Activated CD4-positive, CD25-positive, alpha-beta regulatory T cell treated with anti-CD3 and anti-CD28 coated beads, Interleukin-2, amount 50 U/mL, for 72 hours (primary cell): ENCODE results near the gene ACSS1.

Experiments
- DNase-seq: peaks from one replicate; pipeline ENCODE4 v3.0.0; 2021

Gene ACSS1

GRCh38 chr20:24991897-24992486 lies 65.9 kb downstream of the ACSS1 start:
- DNase-seq, result no peak

- peak; percentile 14 for DNase-seq
These were observed 67.1 kb downstream of the ACSS1 start for GRCh38 chr20:24990810-24991252.

- DNase-seq, result no peak
These were observed 68.8 kb downstream of the ACSS1 start for GRCh38 chr20:24989162-24989561.

- peak; percentile 12 for DNase-seq
These were observed 69.8 kb downstream of the ACSS1 start for GRCh38 chr20:24987873-24988835.

GRCh38 chr20:24987244-24987643 lies 70.7 kb downstream of the ACSS1 start:
- peak; percentile 14 for DNase-seq

- peak; percentile 7 for DNase-seq
These were observed 71.4 kb downstream of the ACSS1 start for GRCh38 chr20:24986436-24987015.

GRCh38 chr20:24985802-24986201 lies 72.1 kb downstream of the ACSS1 start:
- peak; percentile 1 for DNase-seq

GRCh38 chr20:24984961-24985640 lies 72.8 kb downstream of the ACSS1 start:
- DNase-seq, result no peak

- no peak for DNase-seq
These were observed 74.0 kb downstream of the ACSS1 start for GRCh38 chr20:24983896-24984295.

GRCh38 chr20:24981790-24982189 lies 76.1 kb downstream of the ACSS1 start:
- DNase-seq, result peak; percentile 4

- peak; percentile 5 for DNase-seq
These were observed 76.7 kb downstream of the ACSS1 start for GRCh38 chr20:24981282-24981681.

- peak; percentile 8 for DNase-seq
These were observed 77.5 kb downstream of the ACSS1 start for GRCh38 chr20:24980291-24981053.

GRCh38 chr20:24979036-24979960 lies 78.6 kb downstream of the ACSS1 start:
- no peak for DNase-seq

- no peak for DNase-seq
These were observed 79.4 kb downstream of the ACSS1 start for GRCh38 chr20:24978513-24978912.

GRCh38 chr20:24977797-24978196 lies 80.1 kb downstream of the ACSS1 start:
- no peak for DNase-seq

- DNase-seq, result no peak
These were observed 80.6 kb downstream of the ACSS1 start for GRCh38 chr20:24977336-24977735.

- no peak for DNase-seq
These were observed 85.6 kb downstream of the ACSS1 start for GRCh38 chr20:24972341-24972740.

GRCh38 chr20:24971376-24972101 lies 86.4 kb downstream of the ACSS1 start:
- DNase-seq, result no peak

GRCh38 chr20:24970754-24971153 lies 87.2 kb downstream of the ACSS1 start:
- no peak for DNase-seq

- DNase-seq, result no peak
These were observed 87.8 kb downstream of the ACSS1 start for GRCh38 chr20:24970030-24970553.
